Epithelial cell of proximal tubule (primary cell): Measurements from ENCODE around the gene SSPN. TPM values are rescaled to one million over a fixed set of nuclear protein-coding genes. Genes with fewer than 3 reads are reported as not detected.
A peak's percentile ranks its signal among the peaks of the same experiment; 100 is the strongest.

Source experiments
- DNase-seq: peaks from one replicate; pipeline ENCODE4 v3.0.0-alpha.2; 2011; ENCODE audit warnings: low read depth
- H3K4me3 ChIP-seq: 2 replicates; pipeline ENCODE4 v1.5.1; 2011; ENCODE audit warnings: low read depth, mild to moderate bottlenecking, low read length
- total RNA-seq: library from RNA; depleted of rRNA; stranded (reverse); fragments of >200 nt; gene quantifications from 2 replicates; pipeline ENCODE4 v1.2.3, GENCODE V29; 2015
- TF ChIP-seq, protein P1 (sequence below): conservative IDR thresholded peaks from 2 replicates; pipeline ENCODE4 v1.5.1; 2012; ENCODE audit warnings: low read depth, mild to moderate bottlenecking, low read length

Gene SSPN
- total RNA-seq, 1 donor from 2014 or later = 1.6 TPM

DNA sequence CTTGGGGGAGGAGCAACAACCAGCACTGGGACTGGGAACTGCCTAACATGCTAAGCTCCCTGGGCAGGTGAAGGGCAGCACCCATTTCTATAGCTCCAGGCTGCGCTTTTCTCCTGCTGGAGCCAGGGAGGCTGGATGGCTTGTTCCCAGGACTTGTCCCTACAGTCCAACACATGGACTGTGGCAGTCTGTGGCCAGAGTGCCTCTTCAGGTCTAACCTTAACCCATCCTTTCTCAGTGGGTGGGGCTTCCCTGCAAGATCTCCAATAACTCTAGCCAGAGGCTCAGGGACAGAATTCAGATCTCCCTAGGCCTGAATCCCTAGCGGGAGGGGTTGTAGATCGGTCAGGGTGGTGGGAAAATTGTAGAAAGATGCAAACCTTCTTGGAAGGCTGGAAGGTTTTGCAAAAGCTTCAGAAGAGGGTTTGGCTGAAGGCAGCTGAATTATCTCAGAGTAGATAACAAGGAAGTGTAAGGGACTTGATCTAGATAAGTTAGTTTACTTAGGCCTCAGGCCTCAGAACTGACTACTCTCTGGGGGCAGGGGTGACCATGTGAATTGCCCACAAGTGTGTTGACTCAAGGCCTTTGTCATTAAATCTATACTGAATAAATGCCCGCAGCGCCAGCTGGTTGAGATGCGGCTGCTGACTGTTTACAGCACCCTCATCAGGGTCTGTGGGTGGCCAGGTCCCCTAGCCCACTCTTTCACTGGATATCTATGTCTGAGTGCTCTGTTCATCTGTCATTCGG lies 60.7 kb downstream of the SSPN start:
- TF ChIP-seq, protein P1, sequence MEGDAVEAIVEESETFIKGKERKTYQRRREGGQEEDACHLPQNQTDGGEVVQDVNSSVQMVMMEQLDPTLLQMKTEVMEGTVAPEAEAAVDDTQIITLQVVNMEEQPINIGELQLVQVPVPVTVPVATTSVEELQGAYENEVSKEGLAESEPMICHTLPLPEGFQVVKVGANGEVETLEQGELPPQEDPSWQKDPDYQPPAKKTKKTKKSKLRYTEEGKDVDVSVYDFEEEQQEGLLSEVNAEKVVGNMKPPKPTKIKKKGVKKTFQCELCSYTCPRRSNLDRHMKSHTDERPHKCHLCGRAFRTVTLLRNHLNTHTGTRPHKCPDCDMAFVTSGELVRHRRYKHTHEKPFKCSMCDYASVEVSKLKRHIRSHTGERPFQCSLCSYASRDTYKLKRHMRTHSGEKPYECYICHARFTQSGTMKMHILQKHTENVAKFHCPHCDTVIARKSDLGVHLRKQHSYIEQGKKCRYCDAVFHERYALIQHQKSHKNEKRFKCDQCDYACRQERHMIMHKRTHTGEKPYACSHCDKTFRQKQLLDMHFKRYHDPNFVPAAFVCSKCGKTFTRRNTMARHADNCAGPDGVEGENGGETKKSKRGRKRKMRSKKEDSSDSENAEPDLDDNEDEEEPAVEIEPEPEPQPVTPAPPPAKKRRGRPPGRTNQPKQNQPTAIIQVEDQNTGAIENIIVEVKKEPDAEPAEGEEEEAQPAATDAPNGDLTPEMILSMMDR = no peak
- H3K4me3 ChIP-seq = no peak overlapping the region
- no peak for DNase-seq

DNA sequence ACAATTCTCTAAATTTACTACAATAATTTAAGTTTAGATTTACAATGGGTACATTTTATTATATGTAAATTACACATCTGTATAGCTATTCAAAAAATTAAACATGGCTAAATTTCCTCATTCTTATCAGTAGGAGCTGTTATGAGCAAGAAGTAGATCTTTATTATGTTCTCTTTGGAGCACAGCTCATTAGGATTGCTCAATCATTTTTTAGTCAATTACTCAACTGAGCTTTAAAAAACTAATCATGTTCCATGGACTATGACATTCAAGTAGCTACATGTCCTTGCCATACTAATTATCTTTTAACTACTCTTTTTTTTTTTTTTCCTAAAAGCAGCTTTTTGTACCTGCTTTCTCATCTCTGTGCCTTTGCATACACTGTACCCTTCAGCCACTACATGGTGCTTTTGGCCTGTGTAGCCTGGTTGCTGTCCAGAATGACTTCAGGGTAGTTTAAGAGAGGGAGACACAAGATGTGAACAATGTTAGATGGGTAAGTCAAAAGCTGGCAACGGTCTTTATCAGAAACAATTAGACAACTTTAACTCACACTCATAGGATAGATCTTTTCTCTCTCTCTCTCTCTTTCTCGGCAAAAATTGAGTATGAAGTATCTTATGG lies 69.0 kb downstream of the SSPN start:
- no peak overlapping the region for H3K4me3 ChIP-seq
- TF ChIP-seq, protein P1 = peak; percentile 44
- no peak for DNase-seq

DNA sequence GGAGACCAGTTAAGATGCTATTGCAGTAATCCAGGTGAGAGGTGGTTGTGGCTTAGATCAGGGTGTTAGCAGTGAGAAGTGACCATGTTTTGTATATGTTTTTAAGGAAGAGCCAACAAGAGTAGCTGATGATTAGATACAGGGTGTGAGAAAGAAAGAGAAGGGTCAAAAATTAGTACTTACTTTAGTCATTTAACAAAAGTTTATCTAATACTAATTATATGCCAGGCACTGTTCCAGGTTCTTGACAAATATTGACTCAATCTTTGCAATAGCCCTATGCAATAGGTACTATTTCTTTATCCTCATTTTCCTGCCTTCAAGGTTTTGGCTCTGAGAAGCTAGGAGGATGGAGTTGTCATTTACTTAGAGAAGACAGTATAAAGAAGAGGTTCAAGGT lies 70.2 kb downstream of the SSPN start:
- TF ChIP-seq, protein P1 = no peak
- no peak for DNase-seq
- H3K4me3 ChIP-seq = no peak overlapping the region

DNA sequence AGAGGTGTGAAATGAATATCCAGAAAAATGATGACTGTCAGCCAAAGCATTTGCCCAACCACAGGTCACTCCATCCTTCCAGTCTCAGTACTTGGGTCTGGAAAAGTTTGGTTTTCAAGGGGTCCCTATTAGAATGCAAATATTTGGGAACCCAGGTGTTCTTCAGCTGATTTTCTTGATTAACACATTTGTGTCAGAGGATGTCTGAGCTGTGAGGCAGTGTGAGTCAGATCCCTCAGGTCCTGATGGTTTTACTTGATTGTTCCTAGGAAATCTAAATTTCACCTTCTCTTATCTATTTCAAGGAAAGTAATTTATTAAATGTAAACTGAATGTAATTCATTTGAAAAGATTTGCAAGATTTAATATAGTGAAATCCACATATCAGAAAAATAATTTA lies 71.5 kb downstream of the SSPN start:
- TF ChIP-seq, protein P1 = no peak
- no peak overlapping the region for H3K4me3 ChIP-seq
- DNase-seq = no peak

DNA sequence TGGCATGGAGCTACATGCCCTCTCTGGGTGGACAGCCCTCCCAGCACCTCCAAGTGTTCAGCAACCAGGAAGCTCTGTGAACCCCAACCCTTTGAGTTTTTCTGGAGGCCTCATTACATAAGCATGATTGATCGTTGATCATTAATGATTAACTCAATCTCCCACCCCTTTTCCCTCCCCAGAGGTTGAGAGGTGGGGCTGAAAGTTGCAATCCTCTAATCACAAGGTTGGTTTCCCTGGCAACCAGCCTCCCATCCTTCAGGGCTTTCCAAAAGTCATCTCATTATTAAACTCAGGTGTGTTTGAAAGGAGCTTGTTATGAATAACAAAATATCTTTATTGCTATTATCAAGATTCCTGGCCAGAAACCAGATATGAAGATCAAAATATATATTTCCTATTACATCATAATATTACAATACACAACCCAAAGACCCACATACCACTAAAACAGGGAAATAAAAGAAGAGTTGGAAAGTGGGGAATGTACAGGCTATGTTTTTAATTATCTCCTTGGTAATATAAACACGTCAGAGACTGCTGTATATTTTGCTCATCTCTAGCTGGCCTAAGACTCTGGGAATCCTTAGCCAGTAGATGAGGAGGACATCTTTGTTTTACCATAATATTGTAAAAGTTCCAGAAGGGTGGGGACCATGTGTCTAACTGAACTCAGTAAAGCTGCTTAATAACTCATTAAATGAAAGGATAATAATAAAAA lies 73.6 kb downstream of the SSPN start:
- no peak overlapping the region for H3K4me3 ChIP-seq
- TF ChIP-seq, protein P1 = no peak
- DNase-seq = no peak

DNA sequence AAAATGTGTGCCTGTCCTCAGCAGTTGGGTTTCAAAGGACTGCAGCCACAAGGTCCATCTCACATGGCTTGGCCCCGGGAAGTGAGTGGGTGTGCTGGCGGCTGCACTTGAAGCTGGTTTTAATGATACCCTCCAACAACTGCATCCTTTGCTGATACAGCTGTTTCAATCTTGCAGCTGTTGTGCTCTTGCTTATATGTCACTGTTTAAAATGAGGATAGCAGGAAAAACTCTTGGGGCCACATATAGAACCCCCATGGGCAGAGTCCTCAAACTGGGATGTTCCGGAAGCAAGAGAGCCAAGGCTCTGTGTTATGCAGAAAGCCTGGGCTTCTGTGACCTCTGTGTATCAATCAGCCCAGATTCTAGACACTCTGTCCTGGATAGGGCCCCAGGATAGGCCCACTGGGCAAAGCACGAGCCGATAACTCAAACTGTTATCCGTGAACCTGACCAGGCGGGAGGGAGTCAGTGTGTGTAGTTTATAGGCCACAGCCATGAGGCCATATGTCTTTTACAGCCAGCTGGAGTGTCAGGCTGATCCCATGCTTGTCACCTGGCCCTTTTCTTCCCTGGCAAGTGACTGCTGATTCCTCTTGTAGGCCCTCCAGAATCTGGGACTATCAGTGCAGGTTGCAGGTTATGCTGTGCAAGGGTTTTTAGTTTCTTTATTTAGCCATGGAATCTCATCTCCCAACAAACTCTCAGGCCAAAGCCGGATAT lies 74.3 kb downstream of the SSPN start:
- DNase-seq = no peak
- TF ChIP-seq, protein P1 = no peak
- H3K4me3 ChIP-seq = no peak overlapping the region
